Epithelial cell of esophagus (primary cell): ENCODE measurements around the gene MFN2.

Experiments used
- DNase-seq: peaks from one replicate; pipeline ENCODE4 v3.0.0; 2010; ENCODE audit warnings: low read depth
- H3K4me3 ChIP-seq: 2 replicates; pipeline ENCODE4 v1.5.1; 2011; ENCODE audit warnings: mild to moderate bottlenecking, low read length, control low read depth
- CTCF ChIP-seq: IDR thresholded peaks from 2 replicates; pipeline ENCODE4 v1.5.1; 2011; ENCODE audit warnings: low read depth, mild to moderate bottlenecking, low read length, control low read depth, inconsistent platforms; ENCODE audit not compliant: insufficient read depth; ENCODE audit errors: missing control alignments

Gene MFN2

GRCh38 chr1:11960715-11961114 is 19.5 kb upstream of the MFN2 start:
- no peak for DNase-seq
- H3K4me3 ChIP-seq = no peak overlapping the region
- no peak for TF ChIP-seq CTCF

DNA sequence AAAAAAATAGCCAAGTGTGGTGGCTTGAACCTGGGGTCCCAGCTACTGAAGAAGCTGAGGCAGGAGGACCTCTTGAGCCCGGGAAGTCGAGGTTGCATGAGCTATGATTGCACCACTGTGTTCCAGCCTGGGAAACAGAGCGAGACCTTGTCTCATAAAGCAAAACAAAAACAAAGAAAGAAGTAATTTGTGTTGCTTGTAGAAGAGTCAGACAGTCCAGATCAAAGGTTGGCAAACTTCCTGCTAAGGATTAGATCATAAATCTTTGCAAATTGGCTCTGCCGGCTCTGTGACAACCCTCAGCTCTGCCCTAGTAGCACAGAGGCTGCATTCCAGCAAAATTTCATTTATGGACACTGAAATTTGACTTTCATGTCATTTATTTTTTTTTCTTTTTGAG is 19.0 kb upstream of the MFN2 start:
- no peak for DNase-seq
- TF ChIP-seq CTCF = no peak
- no peak overlapping the region for H3K4me3 ChIP-seq

- H3K4me3 ChIP-seq = no peak overlapping the region
- DNase-seq = no peak
- no peak for TF ChIP-seq CTCF
Measured at GRCh38 chr1:11963622-11964021, 16.6 kb upstream of the MFN2 start.

GRCh38 chr1:11964656-11965055 is 15.6 kb upstream of the MFN2 start:
- no peak for TF ChIP-seq CTCF
- no peak for DNase-seq
- H3K4me3 ChIP-seq = no peak overlapping the region

DNA sequence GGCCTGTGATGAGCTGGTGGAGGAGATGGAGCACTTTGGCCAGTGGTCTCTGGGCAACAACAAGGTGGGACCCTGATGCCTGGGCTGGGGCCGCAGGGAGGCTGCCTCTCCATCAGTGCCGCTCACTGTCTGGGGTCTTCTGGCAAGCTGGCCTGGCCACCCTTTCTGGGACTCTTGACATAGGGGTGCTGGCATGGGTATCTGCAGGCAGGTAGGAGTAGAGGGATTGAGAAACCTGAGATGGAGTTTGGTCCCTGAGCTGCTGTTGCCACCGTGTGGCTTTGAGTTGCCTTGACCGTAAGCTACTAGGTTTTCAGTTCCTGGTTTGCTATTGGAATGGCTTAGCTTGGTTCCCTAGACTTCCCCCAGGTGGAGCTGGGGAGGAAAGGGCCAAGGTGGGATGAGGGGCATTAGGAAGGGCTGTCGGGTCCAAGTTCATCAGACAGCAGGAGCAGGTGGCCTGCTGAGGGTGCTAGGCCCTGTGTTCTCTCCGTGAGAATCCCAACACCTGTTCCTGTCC is 13.2 kb upstream of the MFN2 start:
- DNase-seq = peak; percentile 83
- TF ChIP-seq CTCF = peak; percentile 85
- no peak overlapping the region for H3K4me3 ChIP-seq

GRCh38 chr1:11970441-11971185 is 9.6 kb upstream of the MFN2 start:
- TF ChIP-seq CTCF = no peak
- H3K4me3 ChIP-seq = no peak overlapping the region
- DNase-seq = no peak

- no peak for TF ChIP-seq CTCF
- no peak overlapping the region for H3K4me3 ChIP-seq
- DNase-seq = no peak
Measured at GRCh38 chr1:11977625-11978024, 2.6 kb upstream of the MFN2 start.
